ENCODE results near the gene CACNA1I.

CACNA1I gene

GRCh38 chr22:39712751-39713525, 142.4 kb downstream of the CACNA1I start:
- no peak for DNase-seq (ENCODE audit: low spot score)
- TF ChIP-seq CTCF (IDR thresholded peaks at IDR 0.05; ENCODE audit: extremely low read depth, missing control alignments): no peak

- no peak for TF ChIP-seq CTCF (IDR thresholded peaks at IDR 0.05; ENCODE audit: extremely low read depth, missing control alignments)
- no peak for DNase-seq (ENCODE audit: low spot score)
Observed at GRCh38 chr22:39713799-39714290, 143.3 kb downstream of the CACNA1I start.

GRCh38 chr22:39714321-39714720, 143.8 kb downstream of the CACNA1I start:
- no peak for DNase-seq (ENCODE audit: low spot score)
- TF ChIP-seq CTCF (IDR thresholded peaks at IDR 0.05; ENCODE audit: extremely low read depth, missing control alignments): no peak

GRCh38 chr22:39715778-39716495, 145.4 kb downstream of the CACNA1I start:
- no peak for TF ChIP-seq CTCF (IDR thresholded peaks at IDR 0.05; ENCODE audit: extremely low read depth, missing control alignments)
- DNase-seq (ENCODE audit: low spot score): no peak

GRCh38 chr22:39716534-39716933, 146.0 kb downstream of the CACNA1I start:
- DNase-seq (ENCODE audit: low spot score): no peak
- no peak for TF ChIP-seq CTCF (IDR thresholded peaks at IDR 0.05; ENCODE audit: extremely low read depth, missing control alignments)

GRCh38 chr22:39717099-39717498, 146.5 kb downstream of the CACNA1I start:
- no peak for TF ChIP-seq CTCF (IDR thresholded peaks at IDR 0.05; ENCODE audit: extremely low read depth, missing control alignments)
- no peak for DNase-seq (ENCODE audit: low spot score)

- TF ChIP-seq CTCF (IDR thresholded peaks at IDR 0.05; ENCODE audit: extremely low read depth, missing control alignments): no peak
- DNase-seq (ENCODE audit: low spot score): no peak
Observed at GRCh38 chr22:39718206-39718605, 147.7 kb downstream of the CACNA1I start.

All from GM20000 (cell line).